ENCODE data around the gene CTDSP1.

The CTDSP1 gene

GRCh38 chr2:218368621-218369153, 31.0 kb upstream of the CTDSP1 start:
- Histone ChIP-seq H2AK5ac (ENCODE audit: low read length) (no peak overlapping the region), H3K18ac (ENCODE audit: low read length) (no peak overlapping the region), H2BK12ac (ENCODE audit: low read length) (no peak overlapping the region), H3K36me3 (ENCODE audit: control insufficient read depth in 1 of 2, insufficient read depth in 2 of 2, low read length in 2 of 2) (no peaks in the 10 kb centered on the region), H3K14ac (ENCODE audit: low read length) (no peak overlapping the region), H2AFZ (ENCODE audit: insufficient read depth, low read length, poor library complexity) (no peak overlapping the region), H3K27me3 (ENCODE audit: insufficient read depth, low read length) (no peaks in the 10 kb centered on the region), H3K27ac (ENCODE audit: low read depth, low read length) (no peak overlapping the region), H4K12ac (ENCODE audit: low read depth, low read length) (no peak overlapping the region), H3K79me1 (ENCODE audit: low read length) (peaks cover 6% of the 10 kb centered on the region), H3K4me2 (ENCODE audit: low read length) (peak overlapping the region; percentile 38), H3K4me1 (ENCODE audit: control insufficient read depth in 1 of 2, insufficient read depth in 2 of 2, low read length in 2 of 2) (peaks cover 0 to 5% of the 10 kb centered on the region in 2 experiments), H3K9me3 (ENCODE audit: insufficient read depth, low read depth, low read length) (peaks cover 2% of the 10 kb centered on the region), H3K23ac (ENCODE audit: low read length) (no peak overlapping the region), H3K4me3 (ENCODE audit: low read depth, low read length) (no peak overlapping the region), H3K9ac (ENCODE audit: low read length) (no peak overlapping the region), H4K91ac (ENCODE audit: low read depth, low read length) (no peak overlapping the region), H3K4ac (ENCODE audit: low read depth, low read length) (no peak overlapping the region), H4K8ac (ENCODE audit: low read depth, low read length) (no peak overlapping the region), H3K79me2 (ENCODE audit: control insufficient read depth, insufficient read depth, low read length, poor library complexity) (peaks cover 3% of the 10 kb centered on the region), H2BK120ac (ENCODE audit: insufficient read depth, low read length, poor library complexity) (no peak overlapping the region), H2BK5ac (ENCODE audit: low read depth, low read length, poor library complexity) (no peak overlapping the region)
- no CpG with 5 or more reads among the region's 27 CpGs for WGBS (ENCODE audit: extremely low coverage, insufficient coverage, insufficient read length)
- peak; percentile 80 to 84 for DNase-seq

- Histone ChIP-seq H3K79me2 (ENCODE audit: control insufficient read depth, insufficient read depth, low read length, poor library complexity) (peaks cover 3% of the 10 kb centered on the region), H3K9ac (ENCODE audit: low read length) (no peak overlapping the region), H3K36me3 (ENCODE audit: control insufficient read depth in 1 of 2, insufficient read depth in 2 of 2, low read length in 2 of 2) (no peaks in the 10 kb centered on the region), H2BK120ac (ENCODE audit: insufficient read depth, low read length, poor library complexity) (no peak overlapping the region), H3K4me3 (ENCODE audit: low read depth, low read length) (no peak overlapping the region), H3K18ac (ENCODE audit: low read length) (no peak overlapping the region), H2AK5ac (ENCODE audit: low read length) (no peak overlapping the region), H3K4ac (ENCODE audit: low read depth, low read length) (no peak overlapping the region), H3K9me3 (ENCODE audit: insufficient read depth, low read depth, low read length) (peaks cover 2% of the 10 kb centered on the region), H4K12ac (ENCODE audit: low read depth, low read length) (no peak overlapping the region), H4K8ac (ENCODE audit: low read depth, low read length) (no peak overlapping the region), H2BK5ac (ENCODE audit: low read depth, low read length, poor library complexity) (no peak overlapping the region), H3K23ac (ENCODE audit: low read length) (no peak overlapping the region), H3K27me3 (ENCODE audit: insufficient read depth, low read length) (no peaks in the 10 kb centered on the region), H4K91ac (ENCODE audit: low read depth, low read length) (no peak overlapping the region), H3K14ac (ENCODE audit: low read length) (no peak overlapping the region), H2AFZ (ENCODE audit: insufficient read depth, low read length, poor library complexity) (no peak overlapping the region), H2BK12ac (ENCODE audit: low read length) (no peak overlapping the region), H3K4me1 (ENCODE audit: control insufficient read depth in 1 of 2, insufficient read depth in 2 of 2, low read length in 2 of 2) (peaks cover 0 to 5% of the 10 kb centered on the region in 2 experiments), H3K79me1 (ENCODE audit: low read length) (peaks cover 6% of the 10 kb centered on the region), H3K27ac (ENCODE audit: low read depth, low read length) (no peak overlapping the region), H3K4me2 (ENCODE audit: low read length) (no peak overlapping the region)
- no peak for DNase-seq
- no CpG with 5 or more reads among the region's 2 CpGs for WGBS (ENCODE audit: extremely low coverage, insufficient coverage, insufficient read length)
These were observed 30.3 kb upstream of the CTDSP1 start for GRCh38 chr2:218369330-218369729.

- Histone ChIP-seq H3K36me3 (ENCODE audit: control insufficient read depth in 1 of 2, insufficient read depth in 2 of 2, low read length in 2 of 2) (no peaks in the 10 kb centered on the region), H3K4me1 (ENCODE audit: control insufficient read depth in 1 of 2, insufficient read depth in 2 of 2, low read length in 2 of 2) (peaks cover 0 to 5% of the 10 kb centered on the region in 2 experiments), H2BK12ac (ENCODE audit: low read length) (no peak overlapping the region), H3K4ac (ENCODE audit: low read depth, low read length) (no peak overlapping the region), H2BK120ac (ENCODE audit: insufficient read depth, low read length, poor library complexity) (no peak overlapping the region), H3K9me3 (ENCODE audit: insufficient read depth, low read depth, low read length) (peaks cover 2% of the 10 kb centered on the region), H3K4me2 (ENCODE audit: low read length) (no peak overlapping the region), H3K79me1 (ENCODE audit: low read length) (peaks cover 6% of the 10 kb centered on the region), H3K27me3 (ENCODE audit: insufficient read depth, low read length) (no peaks in the 10 kb centered on the region), H4K12ac (ENCODE audit: low read depth, low read length) (no peak overlapping the region), H4K8ac (ENCODE audit: low read depth, low read length) (no peak overlapping the region), H3K4me3 (ENCODE audit: low read depth, low read length) (no peak overlapping the region), H3K9ac (ENCODE audit: low read length) (no peak overlapping the region), H3K23ac (ENCODE audit: low read length) (no peak overlapping the region), H4K91ac (ENCODE audit: low read depth, low read length) (no peak overlapping the region), H2BK5ac (ENCODE audit: low read depth, low read length, poor library complexity) (no peak overlapping the region), H3K18ac (ENCODE audit: low read length) (no peak overlapping the region), H3K27ac (ENCODE audit: low read depth, low read length) (no peak overlapping the region), H2AK5ac (ENCODE audit: low read length) (no peak overlapping the region), H3K79me2 (ENCODE audit: control insufficient read depth, insufficient read depth, low read length, poor library complexity) (peaks cover 3% of the 10 kb centered on the region), H2AFZ (ENCODE audit: insufficient read depth, low read length, poor library complexity) (no peak overlapping the region), H3K14ac (ENCODE audit: low read length) (no peak overlapping the region)
- WGBS (ENCODE audit: extremely low coverage, insufficient coverage, insufficient read length): no CpG with 5 or more reads among the region's 11 CpGs
- peak; percentile 90 to 96 for DNase-seq
These were observed 29.1 kb upstream of the CTDSP1 start for GRCh38 chr2:218370410-218371063.

- Histone ChIP-seq H4K12ac (ENCODE audit: low read depth, low read length) (no peak overlapping the region), H3K79me1 (ENCODE audit: low read length) (peaks cover 6% of the 10 kb centered on the region), H2AK5ac (ENCODE audit: low read length) (no peak overlapping the region), H3K27me3 (ENCODE audit: insufficient read depth, low read length) (no peaks in the 10 kb centered on the region), H2BK5ac (ENCODE audit: low read depth, low read length, poor library complexity) (no peak overlapping the region), H3K18ac (ENCODE audit: low read length) (no peak overlapping the region), H3K36me3 (ENCODE audit: control insufficient read depth in 1 of 2, insufficient read depth in 2 of 2, low read length in 2 of 2) (no peaks in the 10 kb centered on the region), H4K91ac (ENCODE audit: low read depth, low read length) (no peak overlapping the region), H3K4ac (ENCODE audit: low read depth, low read length) (no peak overlapping the region), H2BK120ac (ENCODE audit: insufficient read depth, low read length, poor library complexity) (no peak overlapping the region), H3K9me3 (ENCODE audit: insufficient read depth, low read depth, low read length) (peaks cover under 1% of the 10 kb centered on the region), H3K27ac (ENCODE audit: low read depth, low read length) (no peak overlapping the region), H3K4me1 (ENCODE audit: control insufficient read depth in 1 of 2, insufficient read depth in 2 of 2, low read length in 2 of 2) (peaks cover 0 to 5% of the 10 kb centered on the region in 2 experiments), H3K14ac (ENCODE audit: low read length) (no peak overlapping the region), H3K23ac (ENCODE audit: low read length) (no peak overlapping the region), H3K4me2 (ENCODE audit: low read length) (no peak overlapping the region), H3K4me3 (ENCODE audit: low read depth, low read length) (no peak overlapping the region), H3K79me2 (ENCODE audit: control insufficient read depth, insufficient read depth, low read length, poor library complexity) (peaks cover 3% of the 10 kb centered on the region), H2AFZ (ENCODE audit: insufficient read depth, low read length, poor library complexity) (no peak overlapping the region), H3K9ac (ENCODE audit: low read length) (no peak overlapping the region), H4K8ac (ENCODE audit: low read depth, low read length) (no peak overlapping the region), H2BK12ac (ENCODE audit: low read length) (no peak overlapping the region)
- no peak for DNase-seq
These were observed 27.7 kb upstream of the CTDSP1 start for GRCh38 chr2:218371983-218372350.

Data from trophoblast cell (in vitro differentiated cells and primary cell).